Neuronal stem cell (in vitro differentiated cells): ENCODE results near the gene PRDX2.
A peak's percentile ranks its signal among the peaks of the same experiment; 100 is the strongest.

Experiments
- DNase-seq: peaks from one replicate; pipeline ENCODE4 v3.0.0-alpha.2; 2013; ENCODE audit warnings: low spot score
- H2AFZ ChIP-seq: one replicate; pipeline ENCODE4 v1.6.1; 2013; ENCODE audit warnings: mild to moderate bottlenecking, low read length, inconsistent platforms
- H2AK5ac ChIP-seq: 2 replicates; pipeline ENCODE4 v1.6.1; 2013; ENCODE audit warnings: low read depth, mild to moderate bottlenecking, inconsistent platforms, low read length, moderate library complexity, mixed read lengths
- H2BK120ac ChIP-seq: 2 replicates; pipeline ENCODE4 v1.6.1; 2013; ENCODE audit warnings: low read depth, mild to moderate bottlenecking, inconsistent platforms, low read length, moderate library complexity, mixed read lengths
- H2BK12ac ChIP-seq: one replicate; pipeline ENCODE4 v1.6.1; 2013; ENCODE audit warnings: low read length, inconsistent platforms
- H2BK15ac ChIP-seq: 2 replicates; pipeline ENCODE4 v1.6.1; 2013; ENCODE audit warnings: mild to moderate bottlenecking, low read length, inconsistent platforms, mixed read lengths
- H2BK5ac ChIP-seq: one replicate; pipeline ENCODE4 v1.6.1; 2013; ENCODE audit warnings: inconsistent platforms, mild to moderate bottlenecking, low read length, moderate library complexity
- H3K14ac ChIP-seq: one replicate; pipeline ENCODE4 v1.6.1; 2013; ENCODE audit warnings: low read length, inconsistent platforms
- H3K18ac ChIP-seq: 2 replicates; pipeline ENCODE4 v1.6.1; 2013; ENCODE audit warnings: low read length, inconsistent platforms
- H3K23ac ChIP-seq: 2 replicates; pipeline ENCODE4 v1.6.1; 2013; ENCODE audit warnings: low read depth, mild to moderate bottlenecking, mixed read lengths, low read length, inconsistent platforms; ENCODE audit not compliant: poor library complexity
- H3K27ac ChIP-seq: replicated peaks from 3 replicates; pipeline ENCODE4 v1.5.1; 2013; ENCODE audit warnings: low read length, inconsistent platforms
- H3K27me3 ChIP-seq, 3 experiments: 2 replicates each; pipeline ENCODE4 v1.6.1; 2013; ENCODE audit warnings: low read length in 3 of 3, mild to moderate bottlenecking in 2 of 3, inconsistent platforms in 1 of 3, low read depth in 1 of 3, mixed read lengths in 1 of 3, moderate library complexity in 1 of 3; ENCODE audit not compliant: control insufficient read depth in 3 of 3, insufficient read depth in 3 of 3
- H3K36me3 ChIP-seq, 2 donors: replicated peaks in 1 of 2; 2 replicates each; pipeline ENCODE4 v1.6.1; 2013; ENCODE audit warnings: low read length in 2 of 2; ENCODE audit not compliant: control insufficient read depth in 2 of 2, insufficient read depth in 2 of 2
- H3K4ac ChIP-seq: 2 replicates; pipeline ENCODE4 v1.6.1; 2013; ENCODE audit warnings: inconsistent platforms, mild to moderate bottlenecking, low read length, moderate library complexity
- H3K4me1 ChIP-seq, 2 donors: 1 replicate in 1 of 2; 2 replicates in 1 of 2; pipeline ENCODE4 v1.6.1; 2013; ENCODE audit warnings: low read length in 2 of 2, low read depth in 1 of 2; ENCODE audit not compliant: control insufficient read depth in 2 of 2, insufficient read depth in 1 of 2
- H3K4me2 ChIP-seq: one replicate; pipeline ENCODE4 v1.6.1; 2013; ENCODE audit warnings: mild to moderate bottlenecking, low read length, inconsistent platforms; ENCODE audit not compliant: insufficient read depth, poor library complexity, severe bottlenecking
- H3K4me3 ChIP-seq, 2 donors: 2 replicates each; pipeline ENCODE4 v1.5.1; 2013; ENCODE audit warnings: low read length in 2 of 2, mild to moderate bottlenecking in 2 of 2, inconsistent platforms in 1 of 2, moderate library complexity in 1 of 2
- H3K79me1 ChIP-seq: one replicate; pipeline ENCODE4 v1.6.1; 2013; ENCODE audit warnings: low read depth, mild to moderate bottlenecking, inconsistent platforms, low read length, moderate library complexity
- H3K9ac ChIP-seq: one replicate; pipeline ENCODE4 v1.6.1; 2013; ENCODE audit warnings: mild to moderate bottlenecking, low read depth, low read length, inconsistent platforms; ENCODE audit not compliant: poor library complexity
- H3K9me3 ChIP-seq, 2 donors: replicated peaks in 1 of 2; 2 replicates each; pipeline versions ENCODE3 to v1.6.1; 2013; ENCODE audit warnings: low read length in 2 of 2, mild to moderate bottlenecking in 2 of 2, inconsistent platforms in 1 of 2, low read depth in 1 of 2, mixed read lengths in 1 of 2, moderate library complexity in 1 of 2; ENCODE audit not compliant: control insufficient read depth in 2 of 2, insufficient read depth in 1 of 2
- H4K8ac ChIP-seq: one replicate; pipeline ENCODE4 v1.6.1; 2013; ENCODE audit warnings: low read depth, mild to moderate bottlenecking, inconsistent platforms, low read length, moderate library complexity
- H4K91ac ChIP-seq: one replicate; pipeline ENCODE4 v1.6.1; 2013; ENCODE audit warnings: low read length, low read depth, mild to moderate bottlenecking, inconsistent platforms; ENCODE audit not compliant: poor library complexity
- WGBS, 2 donors: extraction: QIAGEN DNeasy Blood & Tissue Kit; methylation state at CpG; one replicate each; pipeline ENCODE4 v1.1.7; 2013; ENCODE audit warnings: missing lambda C conversion rate in 2 of 2, mixed read lengths in 1 of 2; ENCODE audit not compliant: insufficient read length in 2 of 2, insufficient replicate concordance in 1 of 2; ENCODE audit errors: extremely low coverage in 2 of 2; 5-methylcytosine and 5-hydroxymethylcytosine counted together

Gene PRDX2

GRCh38 chr19:12783291-12783848 is 18.2 kb downstream of the PRDX2 start:
- peaks cover 21 to 54% of the 10 kb centered on the region in 2 donors for H3K4me1 ChIP-seq
- DNase-seq = no peak
- H3K4me3 ChIP-seq = peak overlapping the region; percentile 21 to 46
- H3K23ac ChIP-seq = no peak overlapping the region
- H3K18ac ChIP-seq = peak overlapping the region; percentile 99
- no peak overlapping the region for H3K27ac ChIP-seq
- WGBS, 2 donors = no CpG with 5 or more reads among the region's 16 CpGs
- H3K9me3 ChIP-seq = peaks cover 0 to under 1% of the 10 kb centered on the region in 2 donors
- peak overlapping the region; percentile 78 for H2BK120ac ChIP-seq
- H2AFZ ChIP-seq = peak overlapping the region; percentile 84
- H2BK5ac ChIP-seq = peak overlapping the region; percentile 96
- peak overlapping the region; percentile 94 for H3K4me2 ChIP-seq
- peak overlapping the region; percentile 95 for H3K14ac ChIP-seq
- peak overlapping the region; percentile 33 for H2BK12ac ChIP-seq
- peak overlapping the region; percentile 90 for H2BK15ac ChIP-seq
- no peaks in the 10 kb centered on the region for H3K36me3 ChIP-seq
- no peaks in the 10 kb centered on the region for H3K79me1 ChIP-seq
- H3K4ac ChIP-seq = no peak overlapping the region
- peaks cover 0 to under 1% (median 0%) of the 10 kb centered on the region in 3 experiments for H3K27me3 ChIP-seq
- peak overlapping the region; percentile 99 for H2AK5ac ChIP-seq
- no peak overlapping the region for H4K8ac ChIP-seq
- H4K91ac ChIP-seq = no peak overlapping the region
- H3K9ac ChIP-seq = peak overlapping the region; percentile 94

- H3K27ac ChIP-seq = peak overlapping the region; percentile 1
- peak overlapping the region; percentile 95 for H3K9ac ChIP-seq
- no peak for DNase-seq
These were observed 18.9 kb downstream of the PRDX2 start for GRCh38 chr19:12782424-12783290.

GRCh38 chr19:12782174-12782423 is 19.5 kb downstream of the PRDX2 start:
- peak overlapping the region; percentile 77 for H3K14ac ChIP-seq
- DNase-seq = no peak

More at GRCh38 chr19:12782424-12783290, 18.9 kb downstream of the PRDX2 start:
- Histone ChIP-seq H3K18ac (peak overlapping the region; percentile 99), H3K4me2 (peak overlapping the region; percentile 94), H3K4me1 (peaks cover 23 to 49% of the 10 kb centered on the region in 2 donors), H3K27me3 (peaks cover 0 to 3% (median 0%) of the 10 kb centered on the region in 3 experiments), H2BK15ac (peak overlapping the region; percentile 99), H4K91ac (peak overlapping the region; percentile 99), H2BK5ac (peak overlapping the region; percentile 96), H3K14ac (peak overlapping the region; percentile 95), H2AK5ac (peak overlapping the region; percentile 99), H3K23ac (peak overlapping the region; percentile 75), H3K9me3 (peaks cover 0 to 2% of the 10 kb centered on the region in 2 donors), H2BK12ac (peak overlapping the region; percentile 60), H3K4me3 (peak overlapping the region; percentile 46 to 80), H2BK120ac (peak overlapping the region; percentile 95), H2AFZ (peak overlapping the region; percentile 84), H4K8ac (no peak overlapping the region), H3K36me3 (no peaks in the 10 kb centered on the region), H3K4ac (peak overlapping the region; percentile 85), H3K79me1 (no peaks in the 10 kb centered on the region)
- no CpG with 5 or more reads among the region's 88 CpGs for WGBS, 2 donors

More at GRCh38 chr19:12782174-12782423, 19.5 kb downstream of the PRDX2 start:
- peak overlapping the region; percentile 99 for H3K18ac ChIP-seq
- peak overlapping the region; percentile 69 for H3K4ac ChIP-seq
- H3K4me1 ChIP-seq = peaks cover 25 to 49% of the 10 kb centered on the region in 2 donors
- peak overlapping the region; percentile 75 for H3K23ac ChIP-seq
- H3K9ac ChIP-seq = peak overlapping the region; percentile 95
- peak overlapping the region; percentile 94 for H3K4me2 ChIP-seq
- H3K36me3 ChIP-seq = no peaks in the 10 kb centered on the region
- H2BK5ac ChIP-seq = peak overlapping the region; percentile 96
- H2AK5ac ChIP-seq = peak overlapping the region; percentile 90
- H2BK15ac ChIP-seq = peak overlapping the region; percentile 99
- no CpG with 5 or more reads among the region's 12 CpGs for WGBS, 2 donors
- peak overlapping the region; percentile 95 for H2BK120ac ChIP-seq
- H3K79me1 ChIP-seq = no peaks in the 10 kb centered on the region
- H3K27me3 ChIP-seq = peaks cover 0 to 3% (median 0%) of the 10 kb centered on the region in 3 experiments
- no peak overlapping the region for H2BK12ac ChIP-seq
- H3K4me3 ChIP-seq = peak overlapping the region; percentile 46 to 80
- H2AFZ ChIP-seq = peak overlapping the region; percentile 84
- H3K9me3 ChIP-seq = peaks cover 0 to 2% of the 10 kb centered on the region in 2 donors
- peak overlapping the region; percentile 1 for H3K27ac ChIP-seq
- peak overlapping the region; percentile 97 for H4K8ac ChIP-seq
- H4K91ac ChIP-seq = peak overlapping the region; percentile 99
